Cardiac fibroblast (primary cell): ENCODE data around the gene BCAP31.
"Not testable (repeated sequence)": the region's sequence is repeated elsewhere in the genome, so short reads cannot be mapped to it uniquely, and the experiment has no call there.

Experiments used
- DNase-seq, 2 donors: peaks; one replicate each; pipeline versions ENCODE4 v3.0.0 to v3.0.0-alpha.2; 2010; ENCODE audit warnings: low read depth in 2 of 2
- H3K4me3 ChIP-seq, 2 donors: replicated peaks in 1 of 2; 1 replicate in 1 of 2; 2 replicates in 1 of 2; pipeline ENCODE4 v1.5.1; 2011; ENCODE audit warnings: low read depth in 2 of 2, low read length in 2 of 2, mild to moderate bottlenecking in 2 of 2, moderate library complexity in 1 of 2
- TF ChIP-seq, protein P1 (sequence below): IDR thresholded peaks from one replicate; pipeline ENCODE4 v1.5.1; 2011; ENCODE audit warnings: low read depth, mild to moderate bottlenecking, low read length, inconsistent platforms

The BCAP31 gene

GRCh38 chrX:153694687-153695270 is 29.4 kb downstream of the BCAP31 start:
- TF ChIP-seq, protein P1, sequence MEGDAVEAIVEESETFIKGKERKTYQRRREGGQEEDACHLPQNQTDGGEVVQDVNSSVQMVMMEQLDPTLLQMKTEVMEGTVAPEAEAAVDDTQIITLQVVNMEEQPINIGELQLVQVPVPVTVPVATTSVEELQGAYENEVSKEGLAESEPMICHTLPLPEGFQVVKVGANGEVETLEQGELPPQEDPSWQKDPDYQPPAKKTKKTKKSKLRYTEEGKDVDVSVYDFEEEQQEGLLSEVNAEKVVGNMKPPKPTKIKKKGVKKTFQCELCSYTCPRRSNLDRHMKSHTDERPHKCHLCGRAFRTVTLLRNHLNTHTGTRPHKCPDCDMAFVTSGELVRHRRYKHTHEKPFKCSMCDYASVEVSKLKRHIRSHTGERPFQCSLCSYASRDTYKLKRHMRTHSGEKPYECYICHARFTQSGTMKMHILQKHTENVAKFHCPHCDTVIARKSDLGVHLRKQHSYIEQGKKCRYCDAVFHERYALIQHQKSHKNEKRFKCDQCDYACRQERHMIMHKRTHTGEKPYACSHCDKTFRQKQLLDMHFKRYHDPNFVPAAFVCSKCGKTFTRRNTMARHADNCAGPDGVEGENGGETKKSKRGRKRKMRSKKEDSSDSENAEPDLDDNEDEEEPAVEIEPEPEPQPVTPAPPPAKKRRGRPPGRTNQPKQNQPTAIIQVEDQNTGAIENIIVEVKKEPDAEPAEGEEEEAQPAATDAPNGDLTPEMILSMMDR = no peak
- no peak for DNase-seq
- no peak overlapping the region for H3K4me3 ChIP-seq

DNA sequence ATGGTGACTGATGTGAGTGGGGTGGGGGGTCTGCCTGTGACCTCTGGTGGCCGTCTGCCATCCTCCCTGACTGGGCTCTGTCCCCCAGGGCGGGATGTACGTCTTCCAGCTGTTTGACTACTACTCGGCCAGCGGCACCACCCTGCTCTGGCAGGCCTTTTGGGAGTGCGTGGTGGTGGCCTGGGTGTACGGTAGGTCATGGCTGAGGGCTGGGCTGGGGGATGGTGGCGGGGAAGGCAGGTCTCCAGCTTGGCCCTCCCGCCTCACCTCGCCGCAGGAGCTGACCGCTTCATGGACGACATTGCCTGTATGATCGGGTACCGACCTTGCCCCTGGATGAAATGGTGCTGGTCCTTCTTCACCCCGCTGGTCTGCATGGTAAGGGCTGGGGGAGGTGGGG is 29.9 kb downstream of the BCAP31 start:
- not testable (repeated sequence) for DNase-seq, H3K4me3 ChIP-seq

DNA sequence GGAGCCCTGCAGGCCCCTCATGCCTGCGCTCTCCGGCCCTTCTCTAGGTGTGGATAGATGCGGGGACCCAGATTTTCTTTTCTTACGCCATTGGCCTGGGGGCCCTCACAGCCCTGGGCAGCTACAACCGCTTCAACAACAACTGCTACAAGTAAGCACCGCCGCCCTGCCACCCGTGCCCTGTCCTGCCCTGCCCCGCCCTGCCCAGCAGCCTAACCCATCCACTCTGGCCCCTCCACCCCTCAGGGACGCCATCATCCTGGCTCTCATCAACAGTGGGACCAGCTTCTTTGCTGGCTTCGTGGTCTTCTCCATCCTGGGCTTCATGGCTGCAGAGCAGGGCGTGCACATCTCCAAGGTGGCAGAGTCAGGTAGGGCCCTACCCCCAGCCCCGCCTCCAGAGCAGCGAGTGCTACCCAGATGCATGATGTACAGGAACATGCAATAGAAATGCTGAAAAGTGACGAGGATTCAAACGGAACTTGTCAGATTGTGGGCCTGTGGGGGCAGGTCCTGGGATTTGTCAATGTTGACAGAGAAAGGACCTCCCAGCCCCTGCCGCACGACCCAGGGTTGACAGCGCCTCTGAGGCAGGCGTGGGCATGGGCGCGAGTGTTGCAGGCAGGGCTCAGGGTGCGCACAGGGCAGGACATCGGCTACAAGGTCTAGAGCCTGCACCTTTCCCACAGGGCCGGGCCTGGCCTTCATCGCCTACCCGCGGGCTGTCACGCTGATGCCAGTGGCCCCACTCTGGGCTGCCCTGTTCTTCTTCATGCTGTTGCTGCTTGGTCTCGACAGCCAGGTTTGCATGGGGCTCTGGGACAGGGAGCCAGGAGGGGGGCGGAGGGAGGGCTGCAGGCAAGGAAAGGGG is 30.7 kb downstream of the BCAP31 start:
- no peak for DNase-seq
- TF ChIP-seq, protein P1 = no peak
- H3K4me3 ChIP-seq = no peak overlapping the region

DNA sequence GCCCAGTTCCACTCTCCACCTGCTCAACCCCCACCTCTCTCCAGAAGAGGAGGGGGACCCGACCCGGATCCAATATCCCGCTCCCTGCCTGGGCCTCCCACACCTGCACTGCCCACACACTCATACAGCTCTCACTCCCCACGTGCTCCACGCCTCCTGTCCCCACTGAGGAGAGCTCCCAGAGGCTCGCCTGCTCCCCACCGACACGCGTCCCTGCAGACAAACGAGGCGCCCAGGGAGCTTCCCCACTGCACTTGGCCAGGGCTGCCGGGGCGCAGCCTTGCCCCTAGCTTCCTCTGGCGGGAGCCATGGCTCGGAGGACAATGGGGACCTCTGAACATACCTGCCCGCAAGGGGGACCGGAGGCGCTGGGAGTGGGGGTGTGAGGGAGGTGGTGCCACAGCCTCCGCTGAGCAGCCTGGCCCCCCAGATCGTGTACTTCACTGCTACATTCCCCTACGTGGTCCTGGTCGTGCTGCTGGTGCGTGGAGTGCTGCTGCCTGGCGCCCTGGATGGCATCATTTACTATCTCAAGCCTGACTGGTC is 31.5 kb downstream of the BCAP31 start:
- no peak for DNase-seq
- TF ChIP-seq, protein P1 = no peak
- H3K4me3 ChIP-seq = no peak overlapping the region

- TF ChIP-seq, protein P1 = no peak
- no peak overlapping the region for H3K4me3 ChIP-seq
- no peak for DNase-seq
These were observed 32.2 kb downstream of the BCAP31 start for GRCh38 chrX:153692003-153692402.

DNA sequence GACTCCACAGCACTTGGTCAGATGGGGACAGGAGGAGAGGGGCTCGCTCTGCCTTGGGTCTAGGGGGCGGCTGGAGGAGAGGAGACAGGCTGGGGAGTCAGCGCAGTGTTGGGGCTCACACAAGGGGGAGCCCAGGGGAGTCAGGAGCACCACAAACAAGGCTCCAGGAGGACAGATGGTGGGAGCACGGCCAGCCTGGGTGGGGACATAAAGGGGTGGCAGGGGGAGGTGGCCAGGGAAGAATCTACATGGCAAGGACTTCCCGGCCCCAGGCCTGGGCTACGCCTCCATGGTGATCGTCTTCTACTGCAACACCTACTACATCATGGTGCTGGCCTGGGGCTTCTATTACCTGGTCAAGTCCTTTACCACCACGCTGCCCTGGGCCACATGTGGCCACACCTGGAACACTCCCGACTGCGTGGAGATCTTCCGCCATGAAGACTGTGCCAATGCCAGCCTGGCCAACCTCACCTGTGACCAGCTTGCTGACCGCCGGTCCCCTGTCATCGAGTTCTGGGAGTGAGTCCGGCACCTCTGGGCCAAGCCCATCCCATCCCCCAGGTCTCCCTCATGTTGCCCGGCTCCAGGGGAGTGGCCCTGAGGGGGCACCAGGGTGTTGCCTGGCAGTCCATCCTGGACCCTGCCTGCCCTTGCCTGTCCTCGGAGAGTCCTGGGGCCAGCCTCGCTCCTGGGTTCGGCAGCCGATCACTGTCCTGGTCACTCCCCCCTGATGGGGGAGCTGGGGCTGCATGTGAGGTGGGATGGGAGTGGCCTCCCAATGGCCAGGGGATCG is 33.0 kb downstream of the BCAP31 start:
- H3K4me3 ChIP-seq, DNase-seq: not testable (repeated sequence)

- TF ChIP-seq, protein P1 = no peak
- no peak overlapping the region for H3K4me3 ChIP-seq
- no peak for DNase-seq
These were observed 33.7 kb downstream of the BCAP31 start for GRCh38 chrX:153690466-153690865.
